ENCODE data around the gene VWF.

GRCh38 chr12:5916785-5917290 lies 207.6 kb downstream of the VWF start:
- TF ChIP-seq CTCF (IDR thresholded peaks at IDR 0.05 in 4 of 5, conservative IDR thresholded peaks at IDR 0.05 in 1 of 5) (no peak), POLR2A (IDR thresholded peaks at IDR 0.05) (no peak)

Data from gastrocnemius medialis (tissue), 4 donors.